Coronary artery (tissue), 2 donors: ENCODE data around the gene CD99.
A peak's percentile ranks its signal among the peaks of the same experiment; 100 is the strongest.

ENCODE experiments used
- DNase-seq: peaks from one replicate; pipeline ENCODE4 v3.0.0-alpha.2; 2017; ENCODE audit warnings: low spot score
- H3K27ac ChIP-seq, 2 donors: fragments of 200-600 bp; sonication (generic); one replicate each; pipeline ENCODE4 v1.5.1; 2016 to 2019
- H3K4me3 ChIP-seq: fragments of 200-600 bp; sonication (generic); 2 replicates; pipeline ENCODE4 v1.5.1; 2016; ENCODE audit warnings: mild to moderate bottlenecking, moderate library complexity
- TF ChIP-seq, protein P1 (sequence below): fragments of 200-600 bp; sonication (generic); IDR thresholded peaks from one replicate; pipeline ENCODE4 v1.5.1; 2019; ENCODE audit warnings: antibody characterized with exemption

Gene CD99

DNA sequence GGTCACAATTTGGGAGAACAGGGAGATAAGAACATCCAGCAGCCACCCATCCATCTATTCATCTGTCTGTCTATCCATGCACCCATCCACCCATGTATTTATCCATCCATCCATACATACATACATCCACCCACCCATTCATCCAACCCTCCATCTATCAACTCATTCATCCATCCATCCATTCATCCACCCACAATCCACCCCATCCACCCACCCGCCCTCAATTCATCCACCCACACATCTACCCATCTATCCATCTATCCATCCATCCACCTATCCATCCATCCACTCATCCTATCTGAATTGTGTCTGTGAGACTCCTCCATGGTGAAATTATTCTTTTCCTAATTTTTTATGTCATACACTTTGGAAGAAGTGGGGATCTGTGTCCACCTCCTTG lies 6.8 kb upstream of the CD99 start:
- TF ChIP-seq, protein P1, sequence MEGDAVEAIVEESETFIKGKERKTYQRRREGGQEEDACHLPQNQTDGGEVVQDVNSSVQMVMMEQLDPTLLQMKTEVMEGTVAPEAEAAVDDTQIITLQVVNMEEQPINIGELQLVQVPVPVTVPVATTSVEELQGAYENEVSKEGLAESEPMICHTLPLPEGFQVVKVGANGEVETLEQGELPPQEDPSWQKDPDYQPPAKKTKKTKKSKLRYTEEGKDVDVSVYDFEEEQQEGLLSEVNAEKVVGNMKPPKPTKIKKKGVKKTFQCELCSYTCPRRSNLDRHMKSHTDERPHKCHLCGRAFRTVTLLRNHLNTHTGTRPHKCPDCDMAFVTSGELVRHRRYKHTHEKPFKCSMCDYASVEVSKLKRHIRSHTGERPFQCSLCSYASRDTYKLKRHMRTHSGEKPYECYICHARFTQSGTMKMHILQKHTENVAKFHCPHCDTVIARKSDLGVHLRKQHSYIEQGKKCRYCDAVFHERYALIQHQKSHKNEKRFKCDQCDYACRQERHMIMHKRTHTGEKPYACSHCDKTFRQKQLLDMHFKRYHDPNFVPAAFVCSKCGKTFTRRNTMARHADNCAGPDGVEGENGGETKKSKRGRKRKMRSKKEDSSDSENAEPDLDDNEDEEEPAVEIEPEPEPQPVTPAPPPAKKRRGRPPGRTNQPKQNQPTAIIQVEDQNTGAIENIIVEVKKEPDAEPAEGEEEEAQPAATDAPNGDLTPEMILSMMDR, result no peak
- no peak for DNase-seq
- Histone ChIP-seq H3K4me3 (no peak overlapping the region), H3K27ac (no peak overlapping the region)

DNA sequence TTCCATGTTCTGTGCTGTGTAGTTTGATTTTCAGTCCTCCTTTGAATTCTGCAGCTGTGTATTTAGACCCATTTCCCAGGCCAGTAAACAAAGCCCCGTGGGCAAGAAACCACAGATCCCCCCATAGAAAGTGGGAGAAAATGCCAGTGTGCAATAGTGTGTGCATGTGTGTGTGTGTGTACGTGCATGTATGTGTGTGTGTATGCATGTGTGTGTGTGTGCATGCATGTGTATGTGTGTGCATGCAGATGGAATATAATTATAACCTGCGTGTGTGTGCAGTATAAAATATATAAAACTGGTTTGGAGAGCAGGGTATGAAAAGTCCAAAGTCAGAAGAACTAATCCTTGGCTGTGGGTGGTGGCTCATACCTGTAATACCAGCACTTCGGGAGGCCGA lies 5.2 kb upstream of the CD99 start:
- H3K27ac ChIP-seq, result no peak overlapping the region
- no peak for DNase-seq
- no peak overlapping the region for H3K4me3 ChIP-seq
- TF ChIP-seq, protein P1, result no peak

DNA sequence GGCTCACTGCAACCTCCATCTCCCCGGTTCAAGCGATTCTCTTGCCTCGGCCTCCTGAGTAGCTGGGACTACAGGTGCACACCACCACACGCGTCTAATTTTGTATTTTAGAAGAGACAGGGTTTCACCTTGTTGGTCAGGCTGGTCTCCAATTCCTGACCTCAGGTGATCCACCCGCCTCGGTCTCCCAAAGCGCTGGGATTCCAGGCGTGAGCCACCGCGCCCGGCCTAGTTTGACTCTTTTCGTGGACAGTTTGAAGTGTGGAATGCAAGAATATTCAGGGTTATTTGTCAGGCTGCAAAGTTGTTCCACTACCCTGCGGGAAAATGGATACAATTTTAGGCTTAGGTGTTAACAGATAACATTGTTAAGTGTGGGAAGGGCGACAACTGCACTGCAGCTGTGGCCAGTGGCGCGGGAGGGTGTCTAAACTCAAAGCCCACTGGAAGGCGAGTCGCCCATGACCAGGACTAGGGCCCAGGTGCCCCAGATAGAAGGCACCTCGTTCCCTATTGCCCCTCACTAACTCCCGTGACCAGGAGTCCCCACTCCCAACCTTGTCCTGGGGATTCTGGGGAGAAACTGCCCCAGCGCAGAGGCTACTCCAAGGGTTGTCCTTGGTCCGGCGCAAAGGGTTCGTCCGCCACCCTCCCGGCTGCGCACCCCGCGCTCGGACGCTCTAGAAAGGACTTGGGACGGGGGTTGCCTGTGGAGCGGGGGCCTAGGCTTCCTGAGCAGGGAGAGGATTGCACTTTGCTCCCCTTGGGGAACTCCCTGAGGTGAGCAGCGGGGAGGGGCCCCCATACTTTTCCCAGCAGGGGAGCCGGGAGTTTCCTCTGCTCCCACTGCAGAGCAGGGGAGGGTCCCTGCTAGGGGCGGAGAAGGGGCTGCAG lies 1.1 kb upstream of the CD99 start:
- H3K27ac ChIP-seq, result peak overlapping the region; percentile 80 to 85
- peak overlapping the region; percentile 90 for H3K4me3 ChIP-seq
- DNase-seq, result no peak
- TF ChIP-seq, protein P1, result no peak

DNA sequence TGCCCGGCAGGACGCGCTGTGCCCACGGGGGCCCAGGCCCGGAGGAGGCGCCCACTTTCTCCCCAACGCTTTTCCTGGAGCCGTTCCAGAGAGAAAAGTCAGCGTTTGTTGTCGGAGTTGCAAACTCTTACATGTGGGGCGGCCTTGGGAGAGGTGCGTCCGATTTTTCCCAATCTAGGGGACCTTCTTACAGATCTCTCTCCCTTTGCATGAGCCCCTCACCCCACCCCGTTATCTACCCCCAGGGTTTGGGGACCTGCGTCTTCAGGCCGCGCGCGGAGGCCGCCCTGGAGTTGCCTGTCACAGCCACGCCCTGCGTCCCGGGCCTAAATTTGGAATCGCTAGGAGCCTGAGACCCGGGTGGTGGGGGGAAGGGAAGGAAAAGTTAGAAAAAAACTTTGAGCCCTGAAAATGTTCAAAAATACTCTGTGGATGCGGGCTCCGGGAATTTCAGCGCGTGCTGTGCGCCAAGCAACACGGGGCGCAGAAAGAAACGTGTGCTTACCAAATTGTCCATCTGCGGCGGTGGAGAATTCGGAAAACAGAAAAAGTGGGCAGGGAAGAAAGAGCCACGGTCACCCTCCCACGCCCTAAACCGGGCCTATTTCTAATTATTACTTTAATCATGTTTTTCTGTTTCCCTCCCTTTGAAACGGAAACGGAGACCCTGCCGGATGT lies 587 bp downstream of the CD99 start:
- TF ChIP-seq, protein P1, result no peak
- Histone ChIP-seq H3K27ac (peak overlapping the region; percentile 80 to 85), H3K4me3 (peak overlapping the region; percentile 90)
- no peak for DNase-seq

DNA sequence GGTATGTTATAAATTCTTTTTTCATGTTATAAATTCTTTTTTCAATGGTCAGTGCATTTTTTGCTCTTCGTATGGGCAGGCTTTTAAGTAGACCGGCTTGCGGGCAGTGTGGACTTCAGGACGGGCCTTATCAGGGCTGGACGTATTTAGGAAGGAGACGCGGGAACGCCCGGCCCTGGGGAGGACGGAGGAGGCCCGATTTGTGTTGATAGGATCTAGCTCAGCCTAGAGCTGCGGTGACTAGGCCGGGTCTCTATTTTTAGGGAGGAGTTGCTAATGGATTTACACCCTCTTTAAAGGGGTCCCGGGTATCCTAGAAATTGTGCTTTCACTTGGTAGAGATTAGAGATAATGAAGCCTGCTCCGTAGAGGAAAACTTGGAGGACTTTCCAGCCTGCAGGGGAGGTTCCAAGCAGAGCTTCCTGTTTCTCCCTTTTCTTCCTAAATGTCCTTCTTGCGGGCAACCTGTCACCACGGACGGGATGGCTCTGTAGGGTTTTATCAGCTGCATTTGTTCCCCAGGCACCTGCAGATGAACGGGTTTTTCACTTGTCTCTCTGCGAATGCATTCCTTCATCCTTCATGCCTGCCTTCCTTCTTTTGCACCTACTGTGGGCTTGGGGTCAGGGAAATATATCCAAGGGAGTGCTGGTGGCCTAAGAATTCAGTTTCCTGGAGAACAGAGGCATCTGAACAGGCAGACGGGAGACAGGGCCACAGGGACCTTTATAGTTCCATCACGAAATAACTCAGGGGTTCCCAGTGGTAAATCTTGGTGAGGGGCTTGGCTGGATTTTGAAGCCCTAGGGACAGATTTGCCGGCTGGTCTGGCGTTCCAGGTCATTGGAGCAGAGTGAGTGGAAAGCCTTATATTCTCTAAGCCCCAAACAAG lies 1.4 kb downstream of the CD99 start:
- TF ChIP-seq, protein P1, result no peak
- peak overlapping the region; percentile 80 to 85 for H3K27ac ChIP-seq
- peak overlapping the region; percentile 90 for H3K4me3 ChIP-seq
- no peak for DNase-seq

DNA sequence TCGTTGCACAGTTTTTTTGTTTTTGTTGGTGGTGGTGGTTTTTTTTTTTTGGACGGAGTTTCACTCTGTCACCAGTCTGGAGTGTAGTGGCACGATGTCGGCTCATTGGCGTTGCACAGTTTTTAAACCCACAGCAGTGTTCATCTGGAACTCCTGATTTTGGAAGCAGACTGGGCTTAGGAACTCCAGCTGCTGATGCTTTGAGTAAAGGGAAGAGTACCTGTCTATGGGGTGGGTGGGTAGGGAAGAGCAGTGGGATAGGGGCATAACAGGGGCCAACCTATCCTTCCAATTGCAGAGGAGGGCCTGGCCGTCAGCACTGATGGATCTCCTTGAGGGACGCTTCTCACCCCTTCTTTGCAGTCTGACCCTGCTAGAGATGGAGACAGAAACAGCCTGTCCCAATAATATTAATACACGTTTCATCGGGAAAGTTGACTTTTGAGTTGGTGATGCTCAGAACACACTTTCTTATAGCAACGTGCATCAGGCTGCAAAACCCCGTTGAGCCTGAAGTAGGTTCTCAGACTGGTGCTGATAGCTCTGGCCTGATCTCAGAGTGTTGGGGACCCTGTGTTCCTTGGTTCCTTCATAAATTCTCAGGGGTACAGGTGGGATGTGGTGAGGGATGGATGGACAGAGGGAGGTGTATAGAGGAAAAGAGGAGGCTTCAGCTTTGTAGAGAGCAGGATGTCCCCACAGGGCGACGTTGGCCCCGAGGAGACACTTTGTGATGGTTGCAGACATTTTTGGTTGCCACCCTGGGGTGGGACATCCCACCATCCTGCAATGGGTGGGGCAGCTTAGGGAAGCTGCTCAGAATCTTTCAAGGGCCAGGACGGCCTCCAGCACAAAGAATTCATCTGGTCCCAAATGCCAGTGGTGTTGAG lies 2.3 kb downstream of the CD99 start:
- no peak for DNase-seq
- H3K4me3 ChIP-seq, result peak overlapping the region; percentile 90
- H3K27ac ChIP-seq, result peak overlapping the region; percentile 54 to 80
- TF ChIP-seq, protein P1, result no peak
